Fibroblast of skin of scalp (primary cell): ENCODE results near the gene OR2Z1. TPM values are rescaled to one million over a fixed set of nuclear protein-coding genes. Genes with fewer than 3 reads are reported as not detected.

Experiments
- DNase-seq: peaks from one replicate; pipeline ENCODE4 v3.0.0-alpha.2; 2013
- polyA plus RNA-seq, 2 experiments: library from polyadenylated mRNA; unstranded; fragments of 120-200 nt; gene quantifications; one replicate each; pipeline ENCODE4 v1.2.1, GENCODE V29; 2013; ENCODE audit not compliant: insufficient read length in 2 of 2

OR2Z1 gene, protein sequence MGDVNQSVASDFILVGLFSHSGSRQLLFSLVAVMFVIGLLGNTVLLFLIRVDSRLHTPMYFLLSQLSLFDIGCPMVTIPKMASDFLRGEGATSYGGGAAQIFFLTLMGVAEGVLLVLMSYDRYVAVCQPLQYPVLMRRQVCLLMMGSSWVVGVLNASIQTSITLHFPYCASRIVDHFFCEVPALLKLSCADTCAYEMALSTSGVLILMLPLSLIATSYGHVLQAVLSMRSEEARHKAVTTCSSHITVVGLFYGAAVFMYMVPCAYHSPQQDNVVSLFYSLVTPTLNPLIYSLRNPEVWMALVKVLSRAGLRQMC
- not detected for polyA plus RNA-seq (2013, experiment 1 of 2; ENCODE audit: insufficient read length)
- polyA plus RNA-seq (2013, experiment 2 of 2; ENCODE audit: insufficient read length): not detected

DNA sequence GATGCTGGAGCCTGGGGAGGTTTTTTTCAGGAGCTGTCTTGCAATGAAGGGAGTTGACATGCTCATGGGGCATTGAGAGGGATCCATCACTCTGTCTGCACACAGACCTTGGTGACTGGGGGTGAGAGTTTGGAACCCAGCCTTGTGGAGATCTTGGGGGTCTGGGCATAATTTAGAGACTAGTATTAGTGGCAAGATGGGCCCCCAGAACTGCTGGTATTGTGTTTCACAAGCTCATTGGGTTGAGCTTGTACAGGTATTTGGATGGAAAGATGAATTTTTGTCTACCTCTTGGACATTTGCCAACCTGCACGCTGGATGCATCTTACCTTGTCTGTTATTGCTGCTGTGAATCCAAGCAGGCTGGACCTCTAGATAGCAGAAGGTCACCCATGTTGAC is at the start of gene OR2Z1:
TSS of gene OR2Z1 (plus strand) at position 301 of the 400 bp plus-strand sequence. CDS start 9,395 bp downstream, outside the sequence.
- no peak for DNase-seq

DNA sequence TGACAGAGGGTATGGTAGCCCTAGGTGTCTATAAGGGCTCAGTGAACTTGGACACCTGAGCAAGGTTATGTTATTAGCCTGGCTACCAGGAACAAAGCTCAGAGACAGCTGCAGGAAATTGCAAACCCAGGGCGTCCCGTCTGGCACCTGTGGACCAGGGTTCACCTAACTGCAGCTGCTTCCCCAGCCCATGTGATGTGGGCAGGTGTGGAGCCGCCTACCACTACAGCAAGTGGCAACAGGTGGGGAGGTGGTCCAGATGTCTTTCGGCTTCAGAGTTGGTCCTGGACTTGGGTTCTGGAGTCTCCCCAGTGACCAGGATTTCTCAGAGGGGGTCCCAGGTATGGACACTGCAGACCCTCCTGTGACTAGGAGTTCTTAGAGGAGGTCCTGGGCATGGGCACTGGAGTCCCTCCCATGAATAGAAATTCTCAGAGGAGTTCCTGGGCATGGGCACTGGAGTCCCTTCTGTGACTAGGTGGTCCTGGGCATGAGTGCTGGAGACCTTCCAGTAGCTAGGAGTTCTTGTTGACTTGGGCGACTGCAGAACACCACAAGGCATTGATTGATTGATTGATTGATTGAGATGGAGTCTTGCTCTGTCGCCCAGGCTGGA is 48.0 kb upstream of the OR2Z1 start:
- DNase-seq: no peak

DNA sequence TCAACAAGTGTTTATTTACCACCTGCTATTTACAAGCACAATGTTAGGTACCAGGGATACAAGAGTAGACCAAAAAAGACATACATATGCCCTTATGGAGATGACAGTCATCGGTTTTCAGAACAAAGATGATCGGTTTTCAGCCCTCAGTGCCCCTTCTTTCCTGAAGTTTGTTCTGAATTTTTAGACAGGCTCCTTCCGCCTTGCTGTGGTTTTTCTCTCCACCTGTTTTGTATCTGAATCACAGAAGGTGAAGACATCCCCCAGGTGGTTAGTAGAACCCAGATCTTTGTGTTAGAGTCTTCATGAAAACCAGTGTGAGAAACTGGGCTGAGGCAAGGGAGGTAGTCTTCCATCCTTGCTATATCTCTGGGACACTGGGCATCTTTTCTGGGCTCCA is 46.4 kb upstream of the OR2Z1 start:
- no peak for DNase-seq

DNA sequence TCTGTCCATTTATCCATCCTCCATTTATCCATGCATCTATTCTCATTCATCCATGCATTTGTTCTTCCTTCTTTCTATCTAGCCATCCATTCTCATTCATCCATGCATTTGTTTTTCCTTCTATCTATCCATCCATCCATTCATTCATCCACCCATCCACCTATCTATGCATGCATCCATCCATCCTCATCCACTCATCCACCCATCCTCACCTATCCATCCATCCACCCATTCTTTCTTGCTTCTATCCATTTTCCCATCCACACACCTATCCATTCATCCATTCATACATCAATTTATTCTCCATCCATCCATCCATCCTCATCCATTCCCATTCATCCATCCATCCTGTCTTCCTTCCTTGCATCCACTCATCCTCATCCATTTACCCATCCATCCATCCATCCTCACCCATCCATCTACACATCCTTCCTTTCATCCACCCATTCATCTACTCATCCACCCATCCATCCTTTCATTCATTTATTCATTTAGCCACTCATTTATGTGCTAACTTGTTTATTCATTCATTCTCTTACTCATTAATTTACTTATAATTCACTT is 43.1 kb upstream of the OR2Z1 start:
- DNase-seq: no peak

DNA sequence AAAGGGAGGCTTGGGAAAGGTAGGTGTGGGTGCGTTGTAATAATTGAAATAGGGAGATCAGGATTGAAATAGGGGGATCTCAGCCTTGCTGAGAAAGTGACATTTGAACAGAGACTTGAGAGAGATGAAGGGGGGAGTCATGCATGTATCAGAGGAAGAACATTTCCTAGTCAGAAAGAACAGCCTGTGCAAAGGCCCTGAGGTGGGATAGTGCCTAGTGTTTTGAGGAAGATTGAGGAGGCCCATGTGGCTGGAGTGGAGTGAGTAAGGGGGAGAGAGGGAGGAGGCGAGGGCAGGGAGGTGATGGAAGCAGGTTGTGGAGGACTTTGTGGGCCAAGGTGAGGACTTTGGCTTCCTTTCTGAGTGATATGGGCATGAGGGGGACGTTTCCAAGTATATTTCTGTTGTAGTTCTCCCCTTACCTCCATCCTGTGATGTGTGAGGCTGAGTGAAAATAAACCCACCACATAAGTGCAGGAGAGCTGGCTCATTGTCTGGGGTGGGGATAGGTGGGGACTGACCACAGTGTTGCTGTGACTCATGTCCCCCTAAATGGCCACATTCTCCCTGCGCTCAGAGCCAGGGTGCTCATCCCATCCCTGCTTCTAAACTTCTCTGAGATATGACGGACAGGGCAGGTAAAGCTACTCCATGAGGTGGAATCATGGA is 40.6 kb upstream of the OR2Z1 start:
- no peak for DNase-seq

DNA sequence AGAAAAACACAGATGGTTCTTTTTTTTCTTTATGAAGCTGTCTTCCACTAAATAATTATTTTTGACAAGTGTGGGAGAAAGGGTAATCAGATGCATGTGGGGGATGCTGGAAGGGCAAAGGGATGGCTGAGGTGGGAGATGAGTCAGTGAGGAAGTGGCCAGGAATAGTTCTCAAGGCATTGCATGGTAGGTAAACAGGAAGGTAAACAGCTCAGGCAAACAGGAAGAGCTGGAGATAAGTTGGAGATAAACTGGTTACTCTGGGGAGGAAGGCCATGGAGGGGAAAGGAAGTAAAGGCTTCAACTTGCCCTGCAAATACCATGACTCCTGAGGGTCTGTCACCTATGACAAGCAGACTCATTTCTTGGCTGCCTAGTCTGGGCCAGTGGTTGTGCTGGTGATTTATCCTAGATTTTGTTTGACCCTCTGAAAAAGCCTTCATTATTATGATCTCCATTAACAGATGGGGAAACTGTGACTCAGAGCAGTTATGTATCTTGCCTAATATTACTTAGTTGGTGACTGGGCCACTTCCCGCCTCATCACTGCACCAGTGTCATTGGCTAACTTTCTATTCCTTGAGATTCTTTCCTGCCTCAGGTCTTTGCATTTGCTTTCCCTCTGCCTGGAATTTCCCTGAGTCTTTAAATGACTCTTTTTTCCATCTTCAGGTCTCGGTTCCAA is 39.9 kb upstream of the OR2Z1 start:
- no peak for DNase-seq

DNA sequence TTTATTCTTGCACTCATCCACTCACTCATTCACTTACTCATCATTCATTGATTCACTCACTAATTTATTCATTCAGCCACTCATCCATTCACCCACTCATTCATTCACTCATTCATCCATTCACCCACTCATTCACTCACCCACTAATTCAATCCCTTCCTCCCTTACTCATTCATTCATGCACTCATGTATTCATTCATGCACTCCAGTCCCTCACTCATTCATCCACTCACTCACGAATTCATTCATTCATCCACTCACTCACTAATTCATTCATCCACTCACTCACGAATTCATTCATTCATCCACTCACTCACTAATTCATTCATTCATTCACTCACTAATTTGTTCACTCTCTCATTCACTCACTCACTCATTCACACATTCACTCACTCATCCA is 39.0 kb upstream of the OR2Z1 start:
- DNase-seq: no peak

DNA sequence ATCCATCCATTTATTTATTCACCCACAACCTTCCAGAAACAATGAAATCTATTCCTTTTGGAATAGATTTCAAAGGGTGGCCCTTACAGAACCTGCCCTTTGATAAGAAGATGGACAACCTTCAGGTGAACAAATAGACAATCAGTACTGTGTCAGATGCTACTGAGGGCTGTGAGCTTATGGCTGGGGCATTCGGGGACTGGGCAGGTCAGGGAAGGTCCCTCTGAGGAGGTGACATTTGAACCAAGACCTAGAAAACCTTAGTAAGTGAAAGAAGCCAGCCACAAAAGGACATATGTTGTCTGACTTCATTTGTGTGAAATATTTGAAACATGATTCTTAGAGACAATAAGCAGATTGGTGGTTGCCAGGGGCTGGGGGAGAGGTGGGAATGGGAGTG is 38.5 kb upstream of the OR2Z1 start:
- DNase-seq: no peak

DNA sequence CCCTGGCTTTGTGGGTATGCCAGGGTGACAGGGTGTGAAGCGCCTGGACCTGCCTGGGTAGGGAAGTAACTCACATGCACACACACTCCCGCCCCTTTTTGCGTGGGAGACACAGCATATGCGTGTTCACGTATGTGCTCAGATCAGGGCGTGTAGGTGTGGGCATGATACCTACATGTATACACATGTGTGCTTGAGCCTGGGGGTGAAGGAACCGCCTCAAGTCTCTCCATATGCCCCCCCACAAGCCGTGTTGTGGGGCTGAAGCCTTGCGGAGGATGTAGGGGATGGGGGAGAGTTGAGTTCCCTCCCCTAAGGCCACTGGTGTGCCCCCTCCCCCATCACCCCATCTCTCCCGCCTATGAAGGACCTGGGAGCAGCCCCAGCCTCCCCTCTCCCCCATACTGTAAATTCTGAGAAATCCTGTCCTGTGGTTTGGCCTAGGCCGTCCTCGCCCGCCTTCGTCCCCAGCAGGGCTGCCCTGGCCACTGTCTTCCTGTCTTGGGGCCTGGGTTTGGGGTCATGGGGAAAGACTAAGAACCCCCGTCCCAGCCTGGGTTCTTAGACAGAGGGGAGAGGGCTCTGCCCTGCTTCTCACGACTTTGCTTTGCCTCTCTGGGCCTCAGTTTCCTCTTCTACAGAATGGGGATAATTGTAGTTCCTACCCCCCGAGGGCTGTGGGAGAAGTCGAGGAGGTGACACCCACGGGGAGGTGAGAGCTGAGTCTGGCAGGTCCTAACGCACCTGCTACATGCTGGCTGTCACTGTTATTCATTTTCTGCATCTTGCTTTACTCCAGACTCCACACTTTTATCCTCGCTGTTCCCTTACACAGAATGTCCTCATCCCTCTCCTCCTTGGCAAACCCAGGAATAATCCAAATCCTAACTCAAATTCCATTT is 37.2 kb upstream of the OR2Z1 start:
- no peak for DNase-seq

DNA sequence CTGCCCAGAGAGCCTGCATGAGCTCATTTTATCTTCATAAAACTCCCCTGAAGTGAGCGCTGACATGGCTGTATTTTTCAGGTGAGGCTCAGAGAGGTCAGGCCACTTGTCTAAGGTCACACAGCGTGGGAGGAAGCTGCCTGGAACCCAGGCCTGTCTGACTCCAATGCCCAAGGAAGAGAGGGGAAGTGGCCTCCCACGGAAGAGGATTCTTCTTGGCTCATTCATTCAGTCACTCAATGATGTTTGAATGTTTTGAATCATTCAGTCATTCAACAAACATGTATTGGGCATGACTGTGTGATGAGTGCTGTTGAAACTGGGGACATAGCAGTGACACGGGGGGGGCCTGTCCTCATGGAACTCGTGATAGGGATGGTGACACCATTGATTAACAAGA is 34.9 kb upstream of the OR2Z1 start:
- DNase-seq: no peak

DNA sequence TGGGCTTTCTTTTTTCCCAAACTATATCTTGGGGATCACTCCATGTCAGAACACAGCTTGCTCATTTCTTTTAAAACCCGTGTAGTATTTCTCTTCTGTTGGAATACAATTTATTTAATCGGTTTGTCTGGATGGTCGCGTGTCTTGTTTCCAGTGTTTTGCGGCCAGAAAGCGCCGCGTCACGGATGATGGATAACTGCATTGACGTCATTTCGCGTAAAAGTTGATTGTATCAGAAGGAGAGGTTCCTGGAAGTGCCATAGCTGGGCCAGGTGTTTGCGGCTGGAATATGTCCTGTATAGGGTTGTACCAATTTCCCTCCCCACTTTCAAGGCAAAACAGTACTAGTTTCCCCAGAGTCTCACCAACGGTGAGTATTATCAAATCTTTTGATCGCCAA is 32.5 kb upstream of the OR2Z1 start:
- no peak for DNase-seq

DNA sequence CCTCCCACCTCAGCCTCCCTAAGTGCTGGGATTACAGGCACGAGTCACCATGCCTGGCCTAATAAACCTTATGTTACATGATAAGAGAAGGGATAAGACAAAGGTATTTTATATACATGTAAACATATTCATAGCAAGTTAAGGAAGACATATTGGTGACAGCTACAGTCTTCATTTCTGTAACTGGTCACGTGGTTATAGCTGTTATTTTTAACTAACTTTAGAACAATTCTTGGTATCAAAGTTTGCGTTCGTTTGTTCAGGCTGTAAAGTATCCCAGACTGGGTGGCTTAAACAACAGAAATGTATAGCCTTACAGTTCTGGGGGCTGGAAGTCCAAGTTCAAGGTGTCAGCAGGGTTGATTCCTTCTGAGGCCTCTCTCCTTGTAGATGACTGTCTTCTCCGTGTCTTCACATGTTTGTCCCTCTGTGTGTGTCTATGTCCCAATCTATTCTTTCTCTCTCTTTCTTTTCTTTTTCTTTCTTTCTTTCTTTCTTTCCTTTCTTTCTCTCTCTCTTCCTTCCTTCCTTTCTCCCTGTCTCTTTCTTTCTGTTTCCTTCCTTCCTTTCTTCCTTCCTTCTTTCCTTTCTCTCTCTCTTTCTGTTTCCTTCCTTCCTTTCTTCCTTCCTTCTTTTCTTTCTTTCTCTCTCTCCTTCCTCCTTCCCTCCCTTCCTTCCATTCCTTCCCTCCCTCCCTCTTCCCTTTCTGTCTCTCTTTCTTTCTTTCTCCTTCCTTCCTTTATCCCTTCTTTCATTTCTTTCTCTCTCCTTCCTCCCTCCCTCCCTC is 30.5 kb upstream of the OR2Z1 start:
- DNase-seq: no peak

DNA sequence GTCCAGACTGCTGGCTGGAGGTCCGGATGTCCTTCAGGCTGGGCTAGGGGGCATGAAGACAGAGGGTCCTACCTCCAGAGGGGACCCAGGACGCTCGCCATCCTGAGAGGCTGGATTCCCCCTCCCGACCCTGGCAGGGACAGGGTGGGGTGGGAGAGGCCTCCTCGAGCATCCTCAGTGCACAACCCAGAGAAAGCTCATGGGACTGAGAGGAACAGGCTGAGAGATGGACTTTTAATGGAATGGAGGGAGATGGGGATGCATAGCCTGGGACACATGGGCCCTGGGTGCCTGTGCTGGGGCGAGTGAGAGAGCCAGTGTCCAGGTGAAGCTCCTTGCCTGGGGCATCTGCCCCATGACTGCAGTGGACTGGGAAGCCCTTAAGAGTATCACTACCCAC is 25.9 kb upstream of the OR2Z1 start:
- DNase-seq: no peak

DNA sequence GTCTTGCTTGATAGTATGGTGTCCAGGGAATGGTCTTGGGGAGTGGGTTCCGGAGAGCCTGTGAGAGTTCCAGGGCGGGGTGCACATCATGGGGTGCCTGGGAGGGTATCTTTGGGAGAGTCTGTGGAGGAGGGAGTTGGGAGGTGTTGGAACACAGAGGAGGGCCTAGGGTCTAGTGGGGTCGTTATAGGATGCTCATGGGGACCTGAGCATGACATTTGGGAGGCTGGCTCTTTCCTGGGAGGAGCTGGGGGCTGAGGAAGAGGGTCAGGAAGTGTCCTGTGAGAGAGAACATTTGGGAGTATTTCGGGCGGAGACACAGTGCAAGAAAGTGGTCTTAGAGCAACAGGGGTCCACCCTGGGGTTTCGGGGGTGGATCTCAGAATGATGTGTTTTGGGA is 25.5 kb upstream of the OR2Z1 start:
- no peak for DNase-seq

DNA sequence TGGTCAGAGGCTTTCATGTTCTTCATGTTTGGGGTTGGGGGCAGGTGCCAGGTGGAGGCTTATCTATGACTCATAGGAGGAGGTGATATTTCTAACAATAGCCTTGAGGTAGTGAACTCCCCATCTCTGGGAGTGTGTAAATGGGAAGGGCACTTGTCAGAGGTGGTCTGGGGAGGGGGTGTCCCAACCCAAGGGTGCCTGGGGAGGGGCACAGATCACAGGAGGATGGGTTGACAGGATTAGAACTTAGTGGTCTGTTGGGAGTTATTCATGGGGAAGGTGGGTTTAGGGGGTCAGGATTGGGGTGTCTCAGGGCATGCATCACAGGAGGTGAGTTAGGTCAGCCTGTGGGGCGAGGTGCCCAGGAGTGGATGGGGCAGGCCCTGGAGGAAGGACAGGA is 24.4 kb upstream of the OR2Z1 start:
- DNase-seq: no peak

DNA sequence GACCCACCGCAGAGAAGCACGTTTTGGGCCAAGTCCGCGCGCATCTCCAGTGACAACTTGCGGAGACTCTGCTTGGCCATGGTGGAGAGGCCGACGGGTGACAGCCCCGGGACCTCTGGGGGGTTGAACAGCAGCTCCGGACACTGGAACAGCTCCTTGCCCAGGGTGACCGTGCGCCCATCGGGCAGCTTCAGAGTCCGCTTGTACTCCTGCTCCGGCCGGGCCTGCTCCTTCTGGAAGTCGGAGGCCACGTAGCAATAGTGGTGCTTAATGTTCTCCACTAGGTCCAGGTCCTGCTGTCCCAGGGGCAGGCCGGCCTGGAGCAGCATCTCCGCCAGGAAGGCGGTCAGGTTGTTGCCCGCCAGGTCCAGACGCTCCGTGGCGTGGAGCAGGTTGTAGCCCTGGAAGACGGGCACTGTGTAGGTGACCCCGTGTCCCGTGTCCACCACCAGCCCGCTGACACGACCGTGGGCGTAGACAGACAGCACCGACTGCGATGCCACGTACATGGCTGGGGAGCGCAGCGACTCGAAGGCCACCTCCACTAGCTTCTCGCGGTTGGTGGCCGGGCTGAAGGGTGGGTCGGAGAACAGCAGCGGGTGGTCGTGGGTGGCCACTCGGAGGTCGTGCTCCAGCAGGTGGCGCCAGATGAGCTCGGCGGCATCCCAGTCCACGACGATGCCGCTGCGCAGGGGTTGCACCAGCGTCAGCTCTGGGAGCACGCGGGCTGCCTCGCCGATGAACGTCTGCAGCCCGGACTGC is 23.6 kb upstream of the OR2Z1 start:
- no peak for DNase-seq

DNA sequence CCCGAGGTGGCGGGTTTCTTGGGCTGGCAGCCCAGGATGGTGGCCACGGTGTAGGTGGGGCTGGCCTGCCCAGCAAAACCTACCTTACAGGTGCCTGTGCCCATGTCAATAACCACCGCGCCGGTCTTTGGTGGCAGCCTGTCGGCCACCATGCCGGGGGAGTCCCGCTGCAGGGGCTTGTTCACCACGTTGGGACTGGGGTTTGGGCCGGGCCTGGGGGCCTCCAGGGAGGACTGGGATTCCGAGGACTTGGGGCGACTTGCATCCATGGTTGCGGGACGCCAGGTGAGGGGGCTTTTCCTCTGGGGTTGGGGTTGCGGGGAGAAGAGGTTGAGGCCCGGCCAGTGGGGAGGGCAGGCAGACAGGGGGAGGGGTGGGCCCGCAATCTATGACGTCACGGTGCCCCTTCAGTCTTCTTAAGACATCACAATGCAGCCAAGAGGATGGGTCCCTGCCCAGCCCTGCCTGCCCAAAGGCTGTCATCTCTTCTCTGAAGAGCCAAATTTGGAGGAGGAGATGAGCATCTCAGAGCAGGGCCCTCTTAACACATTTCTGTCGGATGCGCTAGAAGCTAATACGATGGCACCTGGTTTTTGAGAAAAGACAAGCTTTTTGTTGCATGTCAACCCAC is 22.9 kb upstream of the OR2Z1 start, which contains the start of gene ACTL9:
TSS of gene ACTL9 (minus strand) at position 363 of the 631 bp plus-strand sequence. CDS start at position 269, 94 bp downstream.
- DNase-seq: no peak

DNA sequence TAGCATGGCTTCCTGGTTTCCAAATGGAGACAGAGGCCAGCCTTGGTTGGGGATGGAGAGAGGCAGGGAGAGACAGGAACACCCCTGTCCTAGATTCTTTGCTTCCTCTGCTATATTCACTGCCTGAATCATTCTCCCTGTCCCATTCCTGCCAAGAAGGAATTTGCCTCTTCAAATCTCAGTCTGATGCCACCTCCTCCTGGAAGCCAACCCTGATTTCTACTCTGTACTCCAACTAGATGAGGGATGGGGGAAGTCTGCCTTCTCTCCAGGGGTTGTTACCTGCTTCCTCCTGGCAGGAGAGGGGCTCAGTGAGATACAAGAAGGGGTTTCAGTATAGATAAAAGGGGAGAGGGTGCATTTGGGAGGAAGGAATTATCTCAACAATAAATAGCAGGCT is 21.5 kb upstream of the OR2Z1 start:
- DNase-seq: no peak

DNA sequence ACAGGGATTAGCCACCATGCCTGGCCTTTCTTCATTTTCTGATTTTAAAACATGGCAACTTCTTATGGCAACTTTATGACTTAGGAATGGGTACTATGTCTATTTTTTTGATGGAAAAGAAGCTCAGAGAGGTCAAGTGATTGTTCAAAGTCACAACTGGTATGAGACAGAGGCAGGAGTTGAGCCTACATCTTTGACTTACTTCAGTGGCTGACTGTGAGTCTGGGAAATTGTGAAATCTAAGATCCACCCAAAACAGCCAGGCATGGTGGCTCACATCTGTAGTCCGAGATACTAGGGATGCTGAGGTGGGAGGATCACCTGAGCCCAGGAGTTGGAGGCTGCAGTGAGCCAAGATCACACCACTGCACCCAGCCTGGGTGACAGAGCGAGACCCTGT is 20.5 kb upstream of the OR2Z1 start:
- DNase-seq: no peak

DNA sequence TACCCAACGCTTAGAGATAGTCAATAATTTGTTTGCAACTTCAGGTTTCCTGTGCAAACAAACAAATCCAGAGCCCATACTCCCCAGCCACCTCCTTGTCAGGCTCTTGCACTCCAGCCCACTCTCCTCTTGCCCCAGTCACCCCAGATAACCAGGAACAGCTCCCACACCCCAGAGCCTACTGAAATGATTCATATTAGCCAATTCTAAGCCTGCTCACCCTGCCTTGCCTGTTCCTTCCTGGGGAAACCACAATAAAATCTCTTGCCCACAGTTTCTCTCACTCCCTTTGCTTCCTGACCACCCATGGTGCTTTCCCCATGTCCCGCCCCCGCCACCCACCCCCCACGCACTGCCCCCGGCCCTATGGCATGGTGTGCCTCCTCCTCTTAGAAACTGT is 19.1 kb upstream of the OR2Z1 start:
- DNase-seq: no peak
